Measurements from ENCODE around the gene AFG3L2.

Gene AFG3L2

DNA sequence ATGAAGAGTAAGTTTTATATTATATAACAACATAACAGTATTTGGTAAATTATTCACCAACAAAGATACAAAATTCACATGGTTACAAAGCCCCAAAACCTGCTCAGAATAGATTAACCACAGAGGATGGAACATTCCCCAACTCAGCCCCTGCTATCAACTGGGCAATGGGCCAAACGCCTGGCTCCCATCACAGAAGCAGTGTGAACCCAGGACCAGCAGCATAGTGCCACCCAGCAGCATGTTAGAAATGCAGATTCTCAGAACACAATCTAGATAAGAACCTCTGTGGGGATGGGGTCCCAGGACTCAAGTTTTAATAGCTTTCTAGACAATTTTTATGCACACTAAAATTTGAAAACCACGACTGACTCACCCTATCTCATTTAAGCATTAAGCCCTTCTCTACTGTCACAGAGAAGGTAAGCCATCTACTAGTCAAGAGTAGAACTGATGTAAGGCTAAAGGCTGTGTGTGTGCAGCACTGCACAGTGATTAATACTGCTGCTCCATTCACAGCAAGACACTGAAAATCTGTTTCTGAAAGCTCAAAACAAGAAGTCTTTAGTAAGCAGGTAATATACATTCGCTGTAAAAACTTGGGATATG lies 15.2 kb downstream of the AFG3L2 start:
- no peak for DNase-seq (ENCODE audit: low read depth in 2 of 2)

DNA sequence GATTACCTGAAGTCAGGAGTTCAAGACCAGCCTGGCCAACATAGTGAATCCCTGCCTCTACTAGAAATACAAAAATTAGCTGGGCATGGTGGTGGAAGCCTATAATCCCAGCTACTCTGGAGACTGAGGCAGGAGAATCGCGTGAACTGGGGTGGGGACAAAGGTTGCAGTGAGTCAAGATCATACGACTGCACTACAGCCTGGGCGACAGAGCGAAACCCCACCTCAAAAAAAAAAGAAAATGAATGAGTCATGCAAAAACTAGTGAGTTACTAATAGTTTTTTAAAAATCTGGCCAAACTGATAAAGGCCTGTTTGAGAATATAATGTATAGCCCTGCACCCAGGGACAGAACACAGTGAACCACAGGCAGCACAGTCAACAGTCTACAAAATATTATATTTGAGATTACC lies 17.5 kb downstream of the AFG3L2 start:
- DNase-seq (ENCODE audit: low read depth in 2 of 2): no peak

DNA sequence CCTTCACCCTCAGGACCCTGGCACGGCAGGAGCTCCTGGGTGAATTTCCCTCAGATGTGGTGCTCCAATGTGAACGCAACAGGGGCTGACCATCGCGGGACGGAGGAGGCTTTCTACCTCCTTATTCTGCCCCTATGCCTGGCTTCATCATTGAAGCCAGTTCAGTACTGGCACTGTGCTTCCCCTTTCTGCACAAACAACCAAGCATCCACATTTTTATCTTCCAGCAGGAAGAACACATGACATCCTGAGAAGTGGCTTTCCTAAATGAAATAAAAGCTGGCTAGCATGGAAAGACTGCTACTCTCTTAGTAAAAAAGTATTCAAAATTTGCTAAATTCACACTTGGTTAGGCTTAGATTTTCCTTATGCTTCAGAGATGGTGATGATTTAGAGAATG lies 24.8 kb downstream of the AFG3L2 start:
- DNase-seq (ENCODE audit: low read depth in 2 of 2): no peak

DNA sequence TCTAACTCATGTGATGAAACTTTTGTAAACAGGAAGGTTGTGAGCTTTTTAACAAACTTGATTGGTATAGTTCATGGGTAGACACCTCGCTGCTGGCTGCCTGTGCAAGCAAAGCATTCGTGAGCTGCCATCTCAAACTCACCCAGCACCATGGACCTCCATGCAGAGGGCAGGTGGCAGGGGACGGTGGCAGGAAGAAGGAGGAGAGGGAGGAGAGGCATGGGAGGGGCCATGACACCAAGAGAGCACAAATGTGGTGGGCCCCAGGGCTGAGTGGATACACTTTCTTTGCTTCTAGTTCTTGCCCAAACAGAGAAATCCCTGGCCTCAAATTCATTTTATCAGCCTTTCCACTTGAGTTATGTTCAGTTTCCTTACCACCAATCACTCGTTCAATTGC lies 29.1 kb downstream of the AFG3L2 start:
- no peak for DNase-seq (ENCODE audit: low read depth in 2 of 2)

DNA sequence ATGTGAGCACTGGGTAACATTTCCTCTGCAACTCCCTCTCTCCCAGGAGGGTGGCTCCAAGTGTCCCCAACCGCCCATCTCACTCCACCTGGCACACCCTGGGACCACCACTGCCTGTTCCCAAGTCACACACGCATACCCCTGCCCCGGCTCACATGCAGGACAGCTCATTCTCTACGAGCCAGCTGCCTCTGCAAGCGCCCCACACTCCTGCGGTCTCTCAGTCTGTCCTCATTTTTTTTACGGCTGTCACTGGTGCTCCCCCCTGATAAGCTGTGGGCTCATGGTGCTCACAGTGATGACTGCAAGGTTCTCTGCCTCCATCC lies 30.8 kb downstream of the AFG3L2 start:
- no peak for DNase-seq (ENCODE audit: low read depth in 2 of 2)

DNA sequence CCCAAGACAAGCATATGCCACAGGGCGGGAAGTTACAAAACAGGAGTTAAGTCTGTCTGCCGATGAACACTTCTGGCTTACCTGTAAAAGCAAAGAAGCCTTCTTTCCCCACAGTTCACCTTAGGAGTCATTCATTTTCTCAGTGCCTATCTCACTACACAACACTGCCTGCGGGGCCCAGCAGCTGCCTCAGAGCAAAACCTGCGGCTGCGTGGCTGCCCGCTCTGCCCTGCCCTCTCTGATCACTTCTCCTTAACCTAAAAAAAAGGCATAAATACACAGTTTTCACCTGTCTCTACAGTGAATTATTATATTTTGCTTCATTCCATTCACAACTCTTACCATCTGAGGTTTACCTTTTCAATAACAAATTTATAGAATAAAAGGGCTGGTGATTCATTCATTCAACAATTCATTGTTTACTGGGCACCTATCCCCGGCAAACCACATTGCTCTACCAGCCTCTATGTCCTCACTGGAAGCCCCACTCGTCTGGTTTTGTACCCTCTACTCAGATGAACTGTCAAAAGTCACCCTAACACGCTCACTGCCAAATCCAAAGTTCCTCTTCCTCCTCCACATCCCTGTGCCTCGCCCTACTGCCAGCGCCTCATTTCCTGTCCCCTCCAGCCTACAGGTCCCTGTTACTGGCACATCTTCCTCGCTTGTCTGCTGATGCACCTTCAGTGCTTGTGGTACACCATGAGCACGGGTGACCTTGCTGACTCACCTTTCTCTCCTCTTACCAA lies 31.4 kb downstream of the AFG3L2 start:
- no peak for DNase-seq (ENCODE audit: low read depth in 2 of 2)

DNA sequence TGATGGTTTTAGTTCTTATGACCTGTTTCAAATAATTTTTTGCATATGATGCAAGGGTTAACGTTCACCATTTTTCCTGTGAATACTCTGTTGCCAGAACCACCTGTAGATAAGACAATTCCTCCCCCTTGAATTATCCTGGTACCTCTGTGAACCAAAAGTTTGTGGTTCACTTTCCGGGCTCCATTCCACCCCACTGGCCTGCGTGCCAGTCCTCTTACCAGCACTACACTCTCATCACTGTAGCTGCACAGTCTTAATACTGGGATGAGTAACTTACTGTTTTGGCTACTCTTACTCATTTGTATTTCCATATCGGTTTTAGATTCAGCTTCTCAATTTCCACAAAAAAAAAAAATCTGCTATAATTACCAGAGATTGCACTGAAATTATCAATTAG lies 34.4 kb downstream of the AFG3L2 start:
- DNase-seq (ENCODE audit: low read depth in 2 of 2): no peak

DNA sequence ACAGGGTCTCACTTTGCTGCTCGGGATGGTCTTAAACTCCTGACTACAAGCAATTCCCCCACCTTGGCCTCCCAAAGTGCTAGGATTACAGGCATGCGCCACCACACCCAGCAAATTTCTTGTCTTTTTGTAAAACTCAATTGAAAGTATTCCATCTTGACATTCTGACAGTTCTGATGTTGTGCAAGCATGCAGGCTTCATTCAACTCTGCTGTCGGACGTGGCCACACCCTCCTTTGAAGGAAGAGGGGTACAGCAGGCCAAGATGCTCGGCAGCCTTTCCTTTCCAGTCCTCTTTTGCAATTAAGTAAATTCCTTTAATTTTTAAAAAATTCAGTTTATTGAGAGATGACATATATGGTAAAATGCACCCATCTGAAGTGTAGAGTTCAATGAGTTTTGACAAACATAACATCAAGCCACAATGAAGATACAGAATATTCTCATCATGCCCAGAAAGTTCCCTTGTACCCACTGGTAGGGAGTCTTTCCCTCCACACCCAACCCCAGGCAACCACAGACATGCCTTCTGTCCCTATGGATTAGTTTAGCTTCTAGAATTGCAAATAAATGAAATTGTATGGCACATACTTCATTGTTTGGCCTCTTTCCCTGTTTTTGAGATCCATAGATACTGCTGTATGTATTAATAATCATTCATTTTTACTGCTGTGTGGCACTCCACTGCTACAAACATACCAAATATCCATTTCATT lies 35.9 kb downstream of the AFG3L2 start:
- no peak for DNase-seq (ENCODE audit: low read depth in 2 of 2)

DNA sequence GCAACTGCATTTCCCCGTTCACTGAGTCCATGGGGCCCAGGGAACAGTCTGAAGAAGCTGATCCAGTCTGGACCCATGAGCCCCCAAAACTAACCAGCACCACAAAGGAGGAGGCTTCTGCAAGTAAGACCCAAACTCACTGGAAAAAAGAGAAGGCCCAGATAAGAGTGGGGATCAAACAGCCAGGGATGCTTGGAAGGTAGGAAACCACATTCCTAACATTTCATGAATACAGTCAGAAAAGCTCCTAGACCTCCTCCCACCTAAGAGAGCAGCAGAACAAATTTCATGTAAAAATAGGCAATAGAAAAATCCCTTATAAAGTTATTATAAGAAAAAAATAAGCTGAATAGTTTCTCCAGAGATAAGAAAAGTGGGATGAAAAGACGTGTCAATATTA lies 38.6 kb downstream of the AFG3L2 start:
- DNase-seq (ENCODE audit: low read depth in 2 of 2): no peak

DNA sequence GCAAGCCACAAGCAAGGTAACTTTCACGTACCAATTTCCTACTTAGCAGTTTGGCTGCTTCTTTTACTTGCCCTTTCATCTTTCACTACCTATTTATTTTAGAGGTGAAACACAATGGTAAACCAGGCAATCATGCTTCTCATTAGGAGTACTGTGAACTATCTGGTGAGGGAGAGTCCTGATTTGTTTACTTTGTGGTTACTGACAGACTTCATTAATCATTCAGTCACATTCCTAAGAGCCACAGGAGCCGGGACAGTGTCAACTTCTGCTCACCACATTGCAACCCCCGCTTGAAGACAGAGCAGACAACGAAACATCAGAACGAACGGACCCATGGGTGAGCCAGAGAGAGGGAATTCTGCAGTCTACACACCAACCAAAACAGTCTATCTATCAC lies 40.1 kb downstream of the AFG3L2 start:
- DNase-seq (ENCODE audit: low read depth in 2 of 2): no peak

DNA sequence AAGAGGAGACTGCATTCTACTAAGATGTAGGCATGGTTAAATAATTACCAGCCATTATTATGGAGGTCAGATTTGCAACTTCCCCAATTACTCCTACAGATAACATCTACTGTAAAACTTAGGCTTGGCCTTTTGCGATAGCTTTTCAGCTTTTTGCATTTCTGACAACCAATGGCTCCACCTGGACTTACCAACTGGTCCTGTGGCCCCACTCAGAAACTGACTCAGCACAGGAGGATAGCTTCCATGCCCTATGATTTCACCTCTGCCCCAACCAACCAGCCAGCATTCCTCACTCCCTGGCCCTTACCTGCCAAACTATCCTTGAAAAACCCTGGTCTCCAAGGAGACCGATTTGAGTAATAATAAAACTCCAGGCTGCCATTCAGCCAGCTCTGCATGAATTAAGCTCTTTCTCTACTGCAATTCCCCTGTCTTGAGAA lies 40.8 kb downstream of the AFG3L2 start:
- DNase-seq (ENCODE audit: low read depth in 2 of 2): no peak

DNA sequence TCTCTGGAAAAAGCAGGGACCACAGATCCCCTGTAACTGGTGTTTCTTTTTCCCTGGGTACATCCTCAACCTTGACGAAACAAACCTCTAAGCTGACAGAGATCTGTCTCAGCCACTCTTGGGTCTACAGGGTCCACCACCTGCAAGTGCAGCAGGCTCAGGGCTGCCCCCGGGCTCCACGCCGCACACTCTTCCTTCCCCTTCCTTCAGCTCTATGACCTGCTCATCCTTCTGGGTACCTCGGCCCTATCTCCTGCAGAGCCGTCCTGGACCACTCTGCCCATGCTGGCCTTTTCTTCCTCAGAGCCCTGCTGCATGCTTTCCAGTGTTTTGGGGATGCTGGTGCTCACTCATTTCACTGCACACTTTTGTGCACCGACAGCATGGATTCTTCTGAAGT lies 41.5 kb downstream of the AFG3L2 start:
- DNase-seq (ENCODE audit: low read depth in 2 of 2): no peak

DNA sequence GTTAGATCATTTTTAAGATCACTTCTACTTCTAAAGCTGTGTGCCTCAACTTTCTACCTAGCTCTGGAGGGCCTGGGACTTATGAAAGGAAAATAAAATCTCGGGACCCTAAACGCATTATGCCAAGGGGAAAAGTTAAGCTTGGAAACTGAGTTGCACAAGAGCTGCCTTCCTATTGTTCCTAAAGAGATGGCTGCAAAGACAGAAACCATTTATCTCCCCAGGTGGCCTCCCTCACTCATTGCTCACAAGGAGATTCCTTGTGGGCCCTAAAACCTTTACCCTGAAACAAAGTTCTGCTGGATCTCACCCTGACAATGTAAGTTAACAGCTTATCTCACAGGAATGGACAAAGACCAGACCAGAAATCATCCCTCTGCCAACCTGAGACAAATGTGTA lies 42.2 kb downstream of the AFG3L2 start:
- no peak for DNase-seq (ENCODE audit: low read depth in 2 of 2)

DNA sequence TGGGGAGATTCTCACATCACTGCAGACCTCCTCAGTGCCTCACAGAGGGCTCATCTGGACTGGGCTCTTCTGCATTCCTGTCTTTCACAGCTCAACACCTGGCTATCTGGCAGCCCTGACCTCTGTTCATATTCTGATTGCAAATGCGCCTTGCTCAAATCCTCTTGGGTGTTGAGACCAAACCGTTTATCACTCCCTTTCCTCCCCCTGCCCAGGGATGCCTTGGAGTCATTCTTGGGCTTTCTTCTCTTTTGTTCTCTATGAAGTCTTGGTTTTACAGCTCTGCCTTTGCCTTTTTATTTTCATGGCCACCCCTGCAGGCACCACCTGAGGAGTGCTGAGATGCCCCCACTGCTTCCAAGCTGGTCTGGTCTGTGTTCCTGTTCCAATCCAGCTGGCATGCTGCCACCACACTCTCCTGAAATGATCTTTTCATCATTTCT lies 42.6 kb downstream of the AFG3L2 start:
- DNase-seq (ENCODE audit: low read depth in 2 of 2): no peak

DNA sequence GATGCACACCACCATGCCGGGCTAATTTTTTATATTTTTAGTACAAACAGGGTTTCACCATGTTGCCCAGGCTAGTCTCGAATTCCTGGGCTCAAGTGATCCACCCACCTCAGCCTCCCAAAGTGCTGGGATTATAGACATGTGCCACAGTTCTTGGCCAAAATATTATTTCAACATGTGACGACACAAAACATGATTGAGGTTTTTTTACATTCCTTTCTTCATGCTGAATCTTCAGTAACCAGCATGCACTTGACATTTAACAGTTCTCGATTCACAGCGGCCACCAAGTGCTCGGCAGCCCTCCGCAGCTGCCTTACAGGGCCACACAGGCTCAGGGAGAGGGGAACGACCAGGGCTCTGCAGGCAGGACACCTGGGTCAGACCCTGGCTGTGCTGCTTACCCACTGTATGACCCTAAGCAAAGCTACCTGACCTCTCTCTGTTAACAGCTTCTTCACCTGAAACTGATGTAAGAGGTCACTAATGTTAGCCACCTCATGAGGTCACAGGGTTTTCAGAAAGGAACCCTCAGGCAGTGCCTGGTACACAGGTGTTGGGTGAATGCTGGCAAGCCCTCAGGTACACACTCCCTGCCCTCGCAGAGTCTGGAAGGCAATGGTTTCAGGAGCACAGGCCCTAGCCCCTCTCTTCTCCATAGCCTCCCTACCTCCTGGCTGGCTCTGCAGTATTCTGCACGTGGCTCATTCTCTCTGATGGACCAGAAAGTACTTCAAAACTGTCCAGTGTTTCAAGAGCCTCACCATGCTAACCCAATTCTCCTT lies 43.3 kb downstream of the AFG3L2 start:
- no peak for DNase-seq (ENCODE audit: low read depth in 2 of 2)

DNA sequence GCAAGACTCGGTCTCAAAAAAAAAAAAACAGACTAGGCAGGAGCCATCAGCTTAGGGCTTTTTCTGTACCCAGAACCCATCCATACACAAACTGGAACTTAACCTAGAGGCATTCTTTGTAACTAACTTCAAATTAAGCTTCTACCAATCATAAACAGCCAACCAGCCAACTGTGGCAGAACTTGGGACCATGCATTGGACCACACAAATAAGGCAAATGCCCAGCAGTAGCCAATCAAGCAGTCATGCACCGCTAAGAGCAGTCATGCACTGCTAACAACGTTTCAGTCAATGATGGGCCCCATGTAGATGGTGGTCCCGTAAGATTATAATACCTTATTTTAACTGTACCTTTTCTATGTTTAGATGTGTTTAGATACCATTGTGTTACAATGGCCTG lies 46.3 kb downstream of the AFG3L2 start:
- no peak for DNase-seq (ENCODE audit: low read depth in 2 of 2)

DNA sequence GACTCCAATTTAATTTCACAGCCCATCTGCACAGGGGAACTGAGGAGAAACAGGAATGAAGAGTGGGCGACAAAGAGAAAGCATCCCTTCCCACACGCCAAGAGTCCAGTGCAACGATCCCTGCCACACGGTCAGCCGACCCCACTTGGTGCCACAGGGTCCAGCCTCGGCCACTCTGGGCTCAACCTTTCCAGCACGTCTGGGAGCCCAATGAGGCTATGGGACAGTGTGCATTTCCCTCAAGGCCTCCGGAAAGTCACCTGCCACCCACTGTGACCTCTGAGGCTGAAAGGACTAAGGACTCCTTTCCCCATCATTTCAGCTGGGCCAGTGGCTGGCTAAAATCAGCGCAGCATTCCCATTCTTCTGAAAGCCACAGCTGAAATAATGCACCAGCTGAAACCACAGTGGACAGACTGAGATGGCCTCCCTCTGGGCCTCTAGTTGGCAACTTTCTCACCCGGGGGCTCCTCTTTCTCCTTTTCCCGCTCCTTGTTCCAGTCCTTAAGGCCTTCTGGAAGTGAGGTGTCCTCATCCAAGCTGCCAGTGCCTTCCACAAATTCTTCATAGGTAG lies 47.8 kb downstream of the AFG3L2 start:
- DNase-seq (ENCODE audit: low read depth in 2 of 2): no peak

DNA sequence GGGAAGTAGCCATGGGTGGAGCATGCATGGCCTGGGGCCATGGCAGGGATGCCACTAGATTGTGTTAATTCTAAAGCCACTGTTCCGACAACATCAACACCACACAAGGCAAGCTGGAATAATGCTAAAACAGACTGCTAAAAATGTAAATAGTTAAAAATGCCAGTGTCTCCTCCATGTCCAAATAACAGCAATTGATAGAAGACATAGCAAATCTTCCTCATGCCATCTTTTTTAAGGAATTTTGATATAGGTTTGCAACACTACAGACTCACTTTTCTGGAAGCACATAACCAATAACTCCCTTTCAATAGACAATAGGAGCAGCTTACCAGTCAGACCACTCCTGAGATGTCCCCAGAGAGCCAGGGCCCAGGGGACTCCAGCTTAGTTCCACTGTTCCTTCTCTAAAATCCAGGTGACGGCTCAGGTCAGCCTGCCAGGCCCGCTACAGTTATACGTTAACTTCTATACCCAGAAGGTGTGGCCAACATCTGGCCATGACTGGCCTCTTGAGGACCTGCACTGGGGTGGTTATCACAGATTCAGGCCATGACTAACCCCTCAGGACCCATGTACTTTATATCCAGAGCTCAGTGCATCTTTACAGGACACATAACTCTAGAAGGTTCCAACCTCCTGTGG lies 48.7 kb downstream of the AFG3L2 start:
- no peak for DNase-seq (ENCODE audit: low read depth in 2 of 2)

DNA sequence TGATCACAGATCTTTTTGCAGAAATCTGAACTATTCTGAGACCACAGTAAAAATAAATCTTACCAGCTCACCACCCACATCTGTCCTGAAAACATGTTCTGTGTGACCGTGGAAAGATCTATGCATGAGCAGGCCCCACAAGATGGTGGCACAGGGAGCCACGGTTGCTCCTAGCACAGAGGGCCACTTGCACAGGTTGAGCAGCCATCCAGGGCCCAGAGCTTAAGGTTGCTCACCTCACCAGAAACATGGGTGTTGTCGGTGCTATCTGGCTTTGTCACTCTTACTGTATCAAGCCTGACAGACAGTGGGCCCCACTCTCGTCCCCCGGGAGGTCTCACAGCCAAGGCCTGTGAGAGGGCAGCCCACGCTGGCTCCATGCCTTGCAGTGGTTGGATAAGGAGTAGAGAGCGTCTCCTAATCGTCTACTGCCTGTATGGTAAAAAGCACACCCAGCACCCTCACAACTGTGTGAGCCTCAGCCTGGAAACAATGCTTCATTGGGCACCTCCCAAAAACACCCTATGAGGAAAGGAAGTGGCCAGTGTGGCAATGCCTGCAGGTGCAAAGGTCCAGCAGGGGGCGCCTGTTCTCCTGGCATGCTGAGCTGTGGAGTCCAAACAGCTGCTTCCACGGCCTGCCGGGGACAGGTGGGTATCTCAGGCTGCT lies 49.4 kb downstream of the AFG3L2 start:
- peak; percentile 51 to 72 for DNase-seq (ENCODE audit: low read depth in 2 of 2)

DNA sequence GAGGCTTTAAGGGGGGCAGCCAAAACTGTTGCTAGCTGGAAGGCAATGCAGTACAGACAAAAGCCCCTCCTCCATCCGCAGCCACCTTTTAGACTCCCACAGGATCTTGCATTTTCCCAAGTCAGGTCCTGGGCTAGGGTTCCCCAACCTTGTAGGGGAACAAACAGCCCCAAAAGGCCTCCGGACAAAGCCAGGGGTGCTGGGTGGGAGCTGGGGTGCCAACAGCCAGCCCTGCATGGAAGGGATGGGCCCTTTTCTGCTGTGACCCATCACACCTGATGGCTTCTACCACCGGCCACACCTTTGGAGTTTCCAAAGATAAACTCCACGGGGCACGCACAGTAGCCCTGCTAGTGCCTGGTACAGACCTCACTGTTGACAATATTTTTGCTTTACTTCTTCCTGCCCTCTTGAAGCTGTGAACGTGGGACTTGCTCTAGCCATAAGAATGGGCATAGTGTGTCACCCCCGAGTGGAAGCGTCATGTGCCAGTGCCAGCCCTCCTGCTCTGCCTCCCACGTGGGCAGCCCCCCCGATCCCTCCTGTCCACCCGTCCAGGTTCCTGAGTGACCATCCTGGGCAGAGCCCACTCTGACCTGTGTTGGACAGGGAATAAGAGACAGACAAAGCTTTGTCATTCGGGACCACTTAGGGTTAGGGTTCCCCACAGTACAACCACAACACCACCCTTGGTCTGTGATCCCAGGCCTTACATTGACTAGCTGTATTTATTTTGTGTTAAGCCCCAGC lies 50.1 kb downstream of the AFG3L2 start:
- DNase-seq (ENCODE audit: low read depth in 2 of 2): no peak

Measured in stimulated activated CD4-positive, alpha-beta T cell treated with anti-CD3 and anti-CD28 coated beads, Interleukin-1b, Interleukin-23, amount 100 ng/mL, for 4 hours (primary cell).